Cardiac septum (tissue), 1 donor: ENCODE measurements around the gene EP300. TPM values are rescaled to one million over a fixed set of nuclear protein-coding genes. Genes with fewer than 3 reads are reported as not detected.
"Not testable (repeated sequence)": the region's sequence is repeated elsewhere in the genome, so short reads cannot be mapped to it uniquely, and the experiment has no call there.

Experiments used
- DNase-seq: peaks from one replicate; pipeline ENCODE4 v3.0.0-alpha.2; 2020; ENCODE audit warnings: low spot score
- intact Hi-C: fragments of 100-400 bp; cut with DNase I; formaldehyde crosslinking; loops from one replicate; pipeline ENCODE4 v1.14.0; 2022
- long read RNA-seq: library from polyadenylated mRNA; unstranded; transcript quantifications from one replicate; pipeline ENCODE4 v2.0.0, GENCODE V29; 2021
- total RNA-seq: library from RNA; stranded (reverse); fragmentation: NEBNext Ultra II Directional; extraction: Animal tissue kit (Norgen Biotek cat#: 25700); gene quantifications from one replicate; pipeline ENCODE4 v1.2.1, GENCODE V29; 2021
- donor health status: DM: no; HTN: no; CAD: no.

The EP300 gene
- total RNA-seq = 35.4 TPM
- long read RNA-seq, partial matches to known transcripts = 3 of 12 reads
- long read RNA-seq, other reads (novel, unspliced or antisense) = 9 of 12 reads

DNA sequence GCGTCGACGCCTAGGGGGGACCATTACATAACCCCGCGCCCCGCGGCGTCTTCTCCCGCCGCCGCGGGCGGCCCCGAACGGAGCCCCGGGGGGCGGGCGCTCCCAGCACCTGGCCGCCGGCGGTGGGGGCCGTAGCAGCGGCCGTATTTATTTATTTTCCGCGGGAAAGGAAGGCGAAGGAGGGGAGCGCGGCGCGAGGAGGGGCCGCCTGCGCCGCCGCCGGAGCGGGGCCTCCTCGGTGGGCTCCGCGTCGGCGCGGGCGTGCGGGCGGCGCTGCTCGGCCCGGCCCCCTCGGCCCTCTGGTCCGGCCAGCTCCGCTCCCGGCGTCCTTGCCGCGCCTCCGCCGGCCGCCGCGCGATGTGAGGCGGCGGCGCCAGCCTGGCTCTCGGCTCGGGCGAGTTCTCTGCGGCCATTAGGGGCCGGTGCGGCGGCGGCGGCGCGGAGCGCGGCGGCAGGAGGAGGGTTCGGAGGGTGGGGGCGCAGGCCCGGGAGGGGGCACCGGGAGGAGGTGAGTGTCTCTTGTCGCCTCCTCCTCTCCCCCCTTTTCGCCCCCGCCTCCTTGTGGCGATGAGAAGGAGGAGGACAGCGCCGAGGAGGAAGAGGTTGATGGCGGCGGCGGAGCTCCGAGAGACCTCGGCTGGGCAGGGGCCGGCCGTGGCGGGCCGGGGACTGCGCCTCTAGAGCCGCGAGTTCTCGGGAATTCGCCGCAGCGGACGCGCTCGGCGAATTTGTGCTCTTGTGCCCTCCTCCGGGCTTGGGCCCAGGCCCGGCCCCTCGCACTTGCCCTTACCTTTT is at the start of gene EP300:
Gene EP300, plus strand, starts transcription at position 570 of the 795 bp plus-strand sequence. CDS start 413 bp downstream, outside the sequence.
- intact Hi-C loops = loop anchor here (1.0 to 5.0 kb wide), 3 partner anchors 70 to 355 kb away; partner anchors contain the start of genes TOB2 and ZC3H7B
- peak; percentile 93 for DNase-seq

DNA sequence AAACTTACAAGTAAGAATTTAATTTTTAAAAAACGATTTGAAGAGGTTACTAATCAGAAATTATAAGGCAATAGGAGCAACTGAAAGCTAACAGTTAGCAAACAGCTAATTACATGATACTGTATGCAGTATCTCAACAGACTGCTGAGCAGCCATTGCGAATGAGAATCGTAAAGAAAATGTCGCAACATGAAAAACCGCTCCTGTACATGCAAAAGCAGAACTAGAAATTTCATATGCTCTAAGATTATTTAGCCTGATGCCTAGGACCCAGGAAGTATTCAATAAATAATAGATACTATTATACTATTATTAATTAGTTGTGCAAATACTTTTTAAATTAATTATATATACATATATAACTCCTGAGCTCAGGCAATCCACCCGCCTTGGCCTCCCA is 48.7 kb upstream of the EP300 start:
- intact Hi-C loops = no loop called here
- no peak for DNase-seq

DNA sequence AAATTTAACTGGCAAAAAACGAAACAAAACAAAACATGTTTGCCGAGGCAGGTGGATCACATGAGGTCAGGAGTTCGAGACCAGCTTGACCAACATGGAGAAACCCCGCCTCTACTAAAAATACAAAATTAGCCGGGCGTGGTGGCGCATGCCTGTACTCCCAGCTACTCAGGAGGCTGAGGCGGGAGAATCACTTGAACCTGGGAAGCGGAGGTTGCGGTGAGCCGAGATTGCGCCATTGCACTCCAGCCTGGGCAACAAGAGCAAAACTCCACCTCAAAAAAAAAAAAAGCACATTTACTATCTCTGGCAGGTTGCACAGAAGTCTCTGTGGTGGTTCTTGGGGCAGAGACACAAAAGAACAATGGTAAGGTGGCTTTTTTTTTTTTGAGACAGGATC is 46.8 kb upstream of the EP300 start:
- intact Hi-C loops, DNase-seq: not testable (repeated sequence)

DNA sequence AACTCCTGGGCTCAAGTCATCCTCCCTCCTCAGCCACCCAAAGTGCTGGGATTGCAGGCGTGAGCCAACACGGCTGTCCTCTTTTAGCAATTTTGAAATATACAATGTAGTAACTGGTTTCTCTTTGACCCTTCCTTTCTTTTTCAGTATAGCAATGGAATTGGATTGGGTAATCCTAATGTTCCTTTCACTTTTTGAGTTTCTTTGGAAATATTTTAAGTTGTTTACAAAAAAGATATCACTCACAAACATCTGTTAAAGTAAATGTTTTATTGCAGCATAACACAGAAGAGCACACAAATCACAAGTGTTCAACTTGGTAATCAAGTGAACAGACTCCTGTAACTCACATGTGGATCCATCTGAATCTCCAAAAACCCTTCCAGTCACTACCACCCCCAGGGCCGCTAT is 44.6 kb upstream of the EP300 start:
- no peak for DNase-seq
- intact Hi-C loops = no loop called here

DNA sequence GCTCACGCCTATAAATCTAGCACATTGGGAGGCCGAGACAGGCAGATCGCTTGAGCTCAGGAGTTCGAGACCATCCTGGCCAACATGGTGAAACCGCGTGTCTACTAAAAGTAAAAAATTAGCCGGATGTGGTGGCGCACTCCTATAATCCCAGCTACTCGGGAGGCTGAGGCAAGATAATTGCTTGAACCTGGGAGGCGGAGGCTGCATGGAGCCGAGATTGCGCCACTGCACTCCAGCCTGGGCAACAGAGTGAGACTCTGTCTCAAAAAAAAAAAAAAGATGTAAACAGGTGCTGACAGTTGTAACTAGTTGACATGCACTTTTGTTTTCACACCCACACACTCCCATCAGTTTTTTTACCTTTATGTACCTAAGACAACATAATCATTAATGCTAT is 44.0 kb upstream of the EP300 start:
- DNase-seq, intact Hi-C loops: not testable (repeated sequence)

DNA sequence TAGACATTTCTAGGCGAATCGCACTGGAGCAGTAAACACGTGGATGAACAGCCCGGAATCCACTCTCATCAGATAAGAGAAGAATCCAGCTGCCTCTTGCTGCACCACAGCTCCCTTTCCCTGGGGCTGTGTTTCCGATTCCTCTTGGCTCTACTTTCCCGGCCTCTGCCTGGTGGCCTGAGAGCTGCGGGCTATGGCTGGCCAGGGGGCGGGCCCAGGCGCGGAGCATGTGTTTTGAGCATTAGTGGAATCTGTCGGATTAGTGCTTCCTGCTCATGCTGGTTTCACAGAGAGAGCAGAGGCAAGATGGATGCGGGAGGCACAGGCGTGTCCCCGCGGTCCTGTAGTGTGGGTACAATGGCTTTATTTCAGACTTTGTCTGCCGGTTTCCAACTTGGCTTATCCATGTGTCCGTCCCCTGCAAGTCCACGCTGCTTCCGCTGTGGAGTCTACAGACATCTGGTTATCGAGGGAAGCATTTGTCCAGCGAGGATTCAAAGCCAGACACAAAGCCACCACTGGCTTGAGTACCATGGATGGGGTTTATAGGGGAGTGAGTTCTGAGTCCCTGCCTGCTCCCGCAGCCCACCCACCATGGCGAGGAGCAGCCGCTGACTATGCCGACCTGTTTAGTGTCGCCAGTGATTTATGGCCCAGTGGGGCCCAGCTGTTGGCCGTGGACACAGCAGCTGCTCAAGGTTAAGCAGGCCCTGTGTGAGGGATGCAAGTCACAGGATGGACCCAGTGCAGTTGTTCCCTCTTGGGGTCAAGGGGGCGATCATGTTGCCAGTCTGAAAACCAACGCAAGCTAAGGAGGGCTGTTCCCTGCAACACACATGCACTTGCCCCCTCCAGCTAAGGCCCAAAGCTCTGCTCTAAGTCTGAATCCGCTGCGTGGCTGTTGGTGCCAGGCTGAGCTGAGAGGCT is 43.3 kb upstream of the EP300 start:
- intact Hi-C loops = no loop called here
- peak; percentile 82 for DNase-seq

DNA sequence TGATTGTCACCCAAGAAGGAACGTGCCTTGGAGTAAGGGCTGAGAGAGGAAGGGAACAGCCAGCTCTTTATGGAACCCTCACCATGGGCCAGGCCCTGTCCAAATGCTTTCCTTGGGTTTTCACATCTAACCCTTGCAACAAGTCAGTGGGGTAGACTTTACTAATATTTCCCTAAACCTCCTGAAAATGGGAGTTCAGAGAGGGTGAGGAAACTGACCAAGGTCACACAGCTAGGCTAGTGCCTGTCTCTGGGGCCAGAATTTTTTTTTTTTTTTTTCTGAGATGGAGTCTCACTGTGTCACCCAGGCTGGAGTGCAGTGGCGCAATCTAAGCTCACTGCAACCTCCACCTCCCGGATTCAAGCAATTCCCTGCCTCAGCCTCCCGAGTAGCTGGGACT is 42.6 kb upstream of the EP300 start:
- DNase-seq, intact Hi-C loops: not testable (repeated sequence)

DNA sequence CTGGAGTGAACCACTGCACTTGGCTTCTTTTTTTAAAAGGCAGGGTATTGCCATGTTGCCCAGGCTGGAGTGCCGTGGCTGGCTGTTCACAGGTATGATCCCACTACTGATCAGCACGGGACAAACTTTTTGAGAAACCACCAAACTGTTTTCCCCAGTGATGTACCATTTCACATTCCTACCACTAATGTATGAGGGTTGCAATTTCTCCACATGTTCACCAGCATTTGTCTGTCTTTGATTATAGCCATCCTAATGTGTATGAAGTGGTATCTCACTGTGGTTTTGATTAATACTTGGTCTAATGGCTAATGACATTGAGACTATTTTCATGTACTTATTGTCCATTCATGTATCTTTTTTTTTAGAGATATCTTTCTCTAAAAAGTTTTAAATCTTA is 41.5 kb upstream of the EP300 start:
- no peak for DNase-seq
- intact Hi-C loops = no loop called here

DNA sequence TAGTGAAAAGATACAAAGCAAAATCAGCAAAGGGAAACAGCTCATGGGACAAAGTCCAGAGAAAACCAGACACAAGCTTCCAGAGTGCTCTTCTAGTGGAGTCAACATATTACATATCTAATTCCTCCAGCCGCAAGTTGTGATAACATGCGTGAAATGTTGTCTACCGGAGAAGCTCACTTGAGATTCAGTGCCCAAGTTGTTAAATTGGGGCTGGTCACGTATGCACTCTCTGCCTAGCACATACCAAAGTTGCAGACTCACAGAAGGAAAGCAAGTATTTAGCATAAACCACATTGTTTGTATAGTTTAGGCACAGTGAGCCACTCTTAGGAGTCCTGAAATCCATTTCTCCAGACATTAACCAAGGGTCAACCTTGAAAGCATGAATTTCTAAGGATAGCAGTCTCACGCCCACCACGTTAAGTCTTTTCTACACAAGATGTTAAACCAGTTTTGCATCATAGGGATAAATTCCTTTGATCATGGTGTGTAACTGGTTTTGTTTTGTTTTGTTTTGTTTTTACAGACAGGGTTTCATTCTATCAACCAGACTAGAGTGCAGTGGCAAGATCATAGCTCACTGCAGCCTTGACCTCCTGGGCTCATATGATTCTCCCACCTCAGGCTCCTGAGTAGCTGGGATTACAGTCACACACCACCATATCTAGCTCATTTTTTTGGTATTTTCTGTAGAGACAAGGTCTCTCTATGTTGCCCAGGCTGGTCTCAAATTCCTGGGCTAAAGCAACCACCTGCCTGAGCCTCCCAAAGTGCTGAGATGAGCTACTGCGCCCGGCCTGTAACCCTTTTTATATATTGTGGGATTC is 39.5 kb upstream of the EP300 start:
- intact Hi-C loops = no loop called here
- DNase-seq = no peak

DNA sequence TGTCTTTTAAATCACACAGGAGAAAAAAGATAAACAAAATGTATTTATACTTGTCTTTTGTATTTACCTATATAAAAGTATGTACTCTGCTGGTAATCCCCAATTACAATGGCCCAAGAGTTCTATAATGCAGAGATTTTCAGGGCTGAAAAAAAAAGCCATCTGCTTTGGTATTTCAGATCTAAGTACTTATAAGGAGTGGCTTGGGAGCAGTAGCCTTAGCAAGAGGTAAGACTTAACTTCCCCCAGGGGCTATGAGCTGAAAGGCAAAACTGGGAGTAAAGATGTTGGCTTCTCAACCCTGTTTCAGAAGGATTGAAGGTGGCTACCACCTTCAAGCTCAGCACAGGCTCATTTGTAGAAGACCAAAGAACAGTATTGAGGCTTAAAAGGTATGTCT is 35.3 kb upstream of the EP300 start:
- DNase-seq = no peak
- intact Hi-C loops = no loop called here

DNA sequence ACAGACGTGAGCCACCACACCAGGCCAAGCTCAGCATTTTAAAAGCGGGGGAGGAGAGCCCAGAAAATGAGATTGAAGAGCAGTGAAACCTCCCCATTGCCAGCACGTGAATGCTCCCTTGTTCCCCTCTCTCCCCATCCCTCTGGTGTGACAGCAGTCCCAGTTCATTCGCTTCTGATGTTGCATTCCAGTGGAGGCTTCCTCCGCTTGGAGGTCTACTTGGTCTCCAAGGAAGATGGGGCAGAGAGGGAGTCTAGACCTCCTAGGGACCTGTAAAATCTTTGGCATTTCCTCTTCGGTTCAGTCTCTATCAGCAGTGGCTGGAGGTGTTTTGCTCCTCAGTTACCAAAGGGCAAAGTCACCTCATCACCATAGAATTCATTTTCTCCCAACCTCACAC is 30.2 kb upstream of the EP300 start:
- intact Hi-C loops = no loop called here

DNA sequence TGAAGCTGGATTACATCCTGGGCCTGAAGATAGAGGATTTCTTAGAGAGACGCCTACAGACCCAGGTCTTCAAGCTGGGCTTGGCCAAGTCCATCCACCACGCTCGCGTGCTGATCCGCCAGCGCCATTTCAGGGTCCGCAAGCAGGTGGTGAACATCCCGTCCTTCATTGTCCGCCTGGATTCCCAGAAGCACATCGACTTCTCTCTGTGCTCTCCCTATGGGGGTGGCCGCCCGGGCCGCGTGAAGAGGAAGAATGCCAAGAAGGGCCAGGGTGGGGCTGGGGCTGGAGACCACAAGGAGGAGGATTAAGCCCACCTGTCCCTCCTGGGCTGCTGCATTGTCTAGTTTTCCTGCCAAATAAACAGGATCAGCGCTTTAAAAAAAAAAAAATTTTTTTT is 28.1 kb upstream of the EP300 start:
- DNase-seq, intact Hi-C loops: not testable (repeated sequence)

More for the DNA sequence above, 30.2 kb upstream of the EP300 start:
- DNase-seq = no peak

DNA sequence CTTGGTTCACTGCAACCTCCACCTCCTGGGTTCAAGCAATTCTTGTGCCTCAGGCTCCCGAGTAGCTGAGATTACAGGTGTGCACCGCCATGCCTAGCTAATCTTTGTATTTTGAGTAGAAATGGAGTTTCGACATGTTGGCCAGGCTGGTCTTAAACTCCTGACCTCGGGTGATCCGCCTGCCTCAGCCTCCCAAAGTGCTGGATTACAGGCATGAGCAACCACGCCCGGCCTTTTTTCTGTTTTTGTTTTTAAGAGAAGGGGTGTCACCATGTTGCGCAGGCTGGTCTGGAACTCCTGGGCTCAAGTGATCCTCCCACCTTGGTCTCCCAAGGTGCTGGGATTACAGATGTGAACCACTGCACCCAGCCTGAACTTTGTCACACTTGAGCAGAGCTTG is 26.1 kb upstream of the EP300 start:
- not testable (repeated sequence) for DNase-seq

DNA sequence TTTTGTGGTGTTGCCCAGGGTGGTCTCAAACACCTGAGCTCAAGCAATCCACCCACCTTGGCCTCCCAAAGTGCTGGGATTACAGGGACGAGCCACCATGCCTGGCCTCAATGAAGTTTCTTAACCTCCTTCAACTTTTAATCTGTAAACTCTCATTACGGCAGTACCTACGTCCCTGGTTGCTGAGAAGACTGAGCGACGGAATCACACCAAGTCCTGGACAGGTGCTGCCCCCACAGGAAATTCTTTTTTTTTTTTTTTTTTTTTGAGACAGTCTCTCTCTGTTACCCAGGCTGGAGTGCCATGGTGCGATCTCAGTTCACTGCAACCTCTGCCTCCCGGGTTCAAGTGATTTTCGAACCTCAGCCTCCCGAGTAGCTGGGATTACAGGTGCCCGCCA is 24.4 kb upstream of the EP300 start:
- intact Hi-C loops = not testable (repeated sequence)

More for the DNA sequence above, 26.1 kb upstream of the EP300 start:
- intact Hi-C loops = not testable (repeated sequence)

DNA sequence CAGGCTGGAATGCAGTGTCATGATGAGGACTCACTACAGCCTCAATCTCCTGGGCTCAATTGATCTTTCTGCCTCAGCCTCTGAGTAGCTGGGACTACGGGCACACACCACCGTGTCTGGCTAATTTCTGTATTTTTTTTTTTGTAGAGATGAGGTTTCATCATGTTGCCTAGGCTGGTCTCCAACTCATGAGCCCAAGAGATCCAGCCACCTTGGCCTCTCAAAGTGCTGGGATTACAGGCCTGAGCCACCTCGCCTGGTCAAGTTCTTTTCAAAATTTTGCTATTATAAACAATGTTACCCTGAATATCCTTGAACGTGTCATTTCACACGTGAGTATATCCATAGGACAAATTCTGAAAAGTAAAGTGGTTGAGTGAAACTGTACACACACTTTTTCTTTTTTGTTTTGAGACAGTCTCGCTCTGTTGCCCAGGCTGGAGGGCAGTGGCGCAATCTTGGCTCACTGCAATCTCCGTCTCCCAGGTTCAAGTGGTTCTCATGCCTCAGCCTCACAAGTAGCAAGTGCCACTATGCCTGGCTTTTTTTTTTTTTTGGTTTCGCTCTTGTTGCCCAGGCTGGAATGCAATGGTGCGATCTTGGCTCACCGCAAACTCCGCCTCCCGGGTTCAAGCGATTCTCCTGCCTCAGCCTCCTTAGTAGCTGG is 21.6 kb upstream of the EP300 start:
- intact Hi-C loops = no loop called here
- DNase-seq = no peak

More for the DNA sequence above, 24.4 kb upstream of the EP300 start:
- not testable (repeated sequence) for DNase-seq

DNA sequence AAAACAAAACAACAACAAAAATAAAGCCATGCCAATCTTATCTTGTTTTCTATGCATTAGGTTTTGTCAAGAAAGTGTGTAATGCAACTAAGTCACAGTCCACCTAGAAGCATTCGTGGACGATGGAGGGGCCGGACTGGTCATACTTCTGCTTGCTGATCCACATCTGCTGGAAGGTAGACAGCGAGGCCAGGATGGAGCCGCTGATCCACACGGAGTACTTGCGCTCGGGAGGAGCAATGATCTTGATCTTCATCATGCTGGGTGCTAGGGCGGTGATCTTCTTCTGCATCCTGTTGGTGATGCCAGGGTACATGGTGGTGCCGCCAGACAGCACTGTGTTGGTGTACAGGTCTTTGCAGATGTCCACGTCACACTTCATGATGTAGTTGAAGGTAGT is 18.3 kb upstream of the EP300 start:
- intact Hi-C loops = no loop called here
- no peak for DNase-seq

DNA sequence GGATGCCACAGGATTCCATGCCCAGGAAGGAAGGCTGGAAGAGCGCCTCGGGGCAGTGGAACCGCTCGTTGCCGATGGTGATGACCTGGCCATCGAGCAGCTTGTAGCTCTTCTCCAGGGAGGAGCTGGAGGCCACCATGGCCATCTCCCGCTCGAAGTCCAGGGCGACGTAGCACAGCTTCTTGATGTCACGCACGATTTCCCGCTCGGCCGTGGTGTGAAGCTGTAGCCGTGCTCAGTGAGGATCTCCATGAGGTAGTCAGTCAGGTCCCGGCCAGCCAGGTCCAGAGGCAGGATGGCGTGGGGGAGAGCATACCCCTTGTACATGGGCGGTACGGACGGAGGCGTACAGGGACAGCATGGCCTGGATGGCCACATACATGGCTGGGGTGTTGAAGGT is 17.9 kb upstream of the EP300 start:
- no peak for DNase-seq

DNA sequence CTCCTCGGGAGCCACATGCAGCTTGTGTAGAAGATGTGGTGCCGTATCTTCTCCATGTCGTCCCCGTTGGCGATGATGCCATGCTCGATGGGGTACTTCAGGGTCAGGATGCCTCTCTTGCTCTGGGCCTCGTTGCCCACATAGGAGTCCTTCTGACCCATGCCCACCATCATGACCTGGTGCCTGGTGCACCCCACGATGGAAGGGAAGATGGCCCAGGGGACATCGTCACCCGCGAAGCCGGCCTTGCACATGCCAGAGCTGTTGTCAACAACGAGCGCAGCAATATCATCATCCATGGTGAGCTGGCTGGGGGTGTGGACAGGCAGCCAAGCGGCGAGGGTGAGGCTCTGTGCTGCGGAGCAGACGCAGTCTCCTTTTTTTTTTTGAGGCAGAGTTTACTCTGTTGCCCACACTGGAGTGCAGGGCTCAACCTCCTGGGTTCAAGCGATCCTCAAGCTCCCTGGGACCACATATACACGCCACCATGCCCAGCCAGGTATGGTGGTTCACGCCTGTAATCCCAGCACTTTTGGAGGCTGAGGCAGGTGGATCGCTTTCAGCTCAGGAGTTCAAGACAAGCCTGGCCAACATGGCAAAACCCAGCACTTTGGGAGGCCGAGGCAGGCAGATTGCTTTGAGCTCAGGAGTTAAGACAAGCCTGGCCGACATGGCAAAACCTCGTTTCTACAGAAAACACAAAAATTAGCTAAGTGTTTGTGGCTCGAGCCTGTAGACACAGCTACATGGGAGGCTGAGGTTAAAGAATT is 17.3 kb upstream of the EP300 start:
- intact Hi-C loops = no loop called here
- no peak for DNase-seq

More for the DNA sequence above, 17.9 kb upstream of the EP300 start:
- intact Hi-C loops = no loop called here
